HCT116 (cell line): ENCODE results near the gene GXYLT2. TPM values are rescaled to one million over a fixed set of nuclear protein-coding genes. Genes with fewer than 3 reads are reported as not detected.

ENCODE experiments used
- ATAC-seq: fragments of 200-7000 bp; cut with Tn5 transposase; 2 replicates; pipeline ENCODE4 v1.9.1; 2020; ENCODE audit warnings: mild to moderate bottlenecking, moderate library complexity
- BruUV-seq: library from RNA; stranded (reverse); fragments of 400-500 nt; replicated peaks from 2 replicates; lab custom pipeline; 2021; lab: Mats Ljungman, UMichigan
- CTCF ChIA-PET: fragments of 300-600 bp; sonication (Branson Sonifier 250); formaldehyde crosslinking; loops from one replicate; lab custom pipeline; 2021; ENCODE audit warnings: antibody characterized with exemption; lab: Charles Lee
- POLR2A ChIA-PET: fragments of 300-600, 350-600 bp; sonication (Branson Sonifier 250); formaldehyde crosslinking; loops from one replicate; lab custom pipeline; 2021; ENCODE audit warnings: antibody characterized with exemption; lab: Charles Lee
- RAD21 ChIA-PET, 2 experiments: fragments of 300-600 bp; sonication (Branson Sonifier 250); formaldehyde crosslinking; loops; one replicate each; lab custom pipeline; 2023; ENCODE audit warnings: low total read pairs in 2 of 2; ENCODE audit not compliant: uncharacterized antibody in 2 of 2, unreplicated experiment in 2 of 2, low non-redundant PET in 1 of 2; lab: Charles Lee
- DNase-seq: peaks from one replicate; pipeline ENCODE4 v3.0.0-alpha.2; 2010; ENCODE audit warnings: low read depth, low spot score
- H2AFZ ChIP-seq: fragments of 200-600 bp; shearing (Covaris generic), sonication (generic); 2 replicates; pipeline ENCODE4 v1.6.1; 2017; ENCODE audit warnings: low read depth, mixed run types, mixed read lengths, antibody characterized with exemption, low read length; ENCODE audit not compliant: poor library complexity, severe bottlenecking
- H3K27ac ChIP-seq: 2 replicates; pipeline ENCODE4 v1.5.1; 2012; ENCODE audit warnings: low read depth, low read length
- H3K27me3 ChIP-seq: fragments of 200-600 bp; sonication (generic); 2 replicates; pipeline ENCODE4 v1.6.1; 2016; ENCODE audit warnings: mixed run types, low read length, mixed read lengths; ENCODE audit not compliant: insufficient read depth
- H3K36me3 ChIP-seq, 2 experiments: fragments of 200-500 bp in 1 of 2; fragments of 200-600 bp in 1 of 2; sonication (Bioruptor generic) in 1 of 2; sonication (generic) in 1 of 2; 2 replicates each; pipeline versions ENCODE4 v1.5.1 to v1.6.1; 2014 to 2016; ENCODE audit warnings: low read length in 2 of 2, inconsistent platforms in 1 of 2, mixed read lengths in 1 of 2, mixed run types in 1 of 2; ENCODE audit not compliant: insufficient read depth in 2 of 2, control insufficient read depth in 1 of 2
- H3K4me1 ChIP-seq, 2 experiments: fragments of 200-600 bp in 1 of 2; sonication (generic) in 1 of 2; 2 replicates each; pipeline versions ENCODE4 v1.5.1 to v1.6.1; 2012 to 2017; ENCODE audit warnings: low read length in 2 of 2, inconsistent platforms in 1 of 2, mild to moderate bottlenecking in 1 of 2, mixed read lengths in 1 of 2, mixed run types in 1 of 2, moderate library complexity in 1 of 2; ENCODE audit not compliant: insufficient read depth in 2 of 2, control insufficient read depth in 1 of 2
- H3K4me2 ChIP-seq: fragments of 200-600 bp; sonication (generic); 2 replicates; pipeline ENCODE4 v1.6.1; 2017; ENCODE audit warnings: mixed run types, low read length, mixed read lengths
- H3K4me3 ChIP-seq, 2 experiments: fragments of 200-600 bp in 1 of 2; sonication (generic) in 1 of 2; replicated peaks in 1 of 2; 2 replicates each; pipeline ENCODE4 v1.5.1; 2011 to 2016; ENCODE audit warnings: low read length in 2 of 2, control low read depth in 1 of 2, low read depth in 1 of 2, mild to moderate bottlenecking in 1 of 2, mixed read lengths in 1 of 2, mixed run types in 1 of 2
- H3K79me2 ChIP-seq: fragments of 200-600 bp; sonication (generic); 2 replicates; pipeline ENCODE4 v1.6.1; 2017; ENCODE audit warnings: mild to moderate bottlenecking, mixed run types, low read length, moderate library complexity, mixed read lengths; ENCODE audit not compliant: insufficient read depth
- H3K9ac ChIP-seq: fragments of 200-600 bp; sonication (generic); 2 replicates; pipeline ENCODE4 v1.6.1; 2016; ENCODE audit warnings: low read length, mixed read lengths
- H3K9me2 ChIP-seq: fragments of 200-600 bp; sonication (generic), shearing (Covaris generic); 2 replicates; pipeline ENCODE4 v1.6.1; 2017; ENCODE audit warnings: mixed run types, mild to moderate bottlenecking, moderate library complexity; ENCODE audit not compliant: insufficient read depth
- H3K9me3 ChIP-seq, 2 experiments: fragments of 200-500 bp in 1 of 2; fragments of 200-600 bp in 1 of 2; sonication (Bioruptor generic) in 1 of 2; sonication (generic) in 1 of 2; 2 replicates each; pipeline ENCODE4 v1.6.1; 2014 to 2017; ENCODE audit warnings: low read length in 2 of 2, mixed read lengths in 2 of 2, inconsistent platforms in 1 of 2, low read depth in 1 of 2, mild to moderate bottlenecking in 1 of 2, mixed run types in 1 of 2, moderate library complexity in 1 of 2; ENCODE audit not compliant: control insufficient read depth in 1 of 2, insufficient read depth in 1 of 2
- H4K20me1 ChIP-seq: fragments of 200-600 bp; sonication (generic), shearing (Covaris generic); 2 replicates; pipeline ENCODE4 v1.6.1; 2017; ENCODE audit warnings: mixed run types, mild to moderate bottlenecking, moderate library complexity; ENCODE audit not compliant: insufficient read depth
- ATF3 ChIP-seq: IDR thresholded peaks from 2 replicates; pipeline ENCODE4 v1.6.1; 2012
- CBX3 ChIP-seq: IDR thresholded peaks from 2 replicates; pipeline ENCODE4 v1.6.1; 2012; ENCODE audit warnings: low read depth
- CTCF ChIP-seq, 3 experiments: fragments of 200-600 bp in 1 of 3; sonication (generic) in 1 of 3; IDR thresholded peaks in 2 of 3; conservative IDR thresholded peaks in 1 of 3; 2 replicates each; pipeline ENCODE4 v1.5.1; 2012 to 2017; ENCODE audit warnings: low read depth in 2 of 3, low read length in 2 of 3, antibody characterized with exemption in 1 of 3, borderline replicate concordance in 1 of 3, control low read depth in 1 of 3, mild to moderate bottlenecking in 1 of 3, mixed read lengths in 1 of 3, mixed run types in 1 of 3, moderate library complexity in 1 of 3; ENCODE audit not compliant: insufficient read depth in 1 of 3
- EZH2 ChIP-seq: fragments of 200-600 bp; sonication (generic); IDR thresholded peaks from 2 replicates; pipeline ENCODE4 v1.6.1; 2017; ENCODE audit warnings: antibody characterized with exemption, mixed run types
- EZH2phosphoT487 ChIP-seq: fragments of 200-600 bp; IDR thresholded peaks from 2 replicates; pipeline ENCODE4 v1.6.1; 2018; ENCODE audit warnings: antibody characterized with exemption, borderline replicate concordance
- JUND ChIP-seq: IDR thresholded peaks from 2 replicates; pipeline ENCODE4 v1.6.1; 2012
- MAX ChIP-seq: IDR thresholded peaks from 2 replicates; pipeline ENCODE4 v1.6.1; 2012
- POLR2A ChIP-seq: IDR thresholded peaks from 2 replicates; pipeline ENCODE4 v1.7.0; 2011; ENCODE audit warnings: borderline replicate concordance; ENCODE audit not compliant: insufficient read depth, insufficient read length; ENCODE audit errors: extremely low read depth
- RAD21 ChIP-seq: IDR thresholded peaks from 2 replicates; pipeline ENCODE4 v1.6.1; 2012; ENCODE audit warnings: low read depth, mild to moderate bottlenecking
- REST ChIP-seq: IDR thresholded peaks from 2 replicates; pipeline ENCODE4 v1.6.1; 2012; ENCODE audit warnings: low read depth
- SIN3A ChIP-seq: IDR thresholded peaks from 2 replicates; pipeline ENCODE4 v1.6.1; 2012; ENCODE audit warnings: low read depth
- SP1 ChIP-seq: IDR thresholded peaks from 2 replicates; pipeline ENCODE4 v1.6.1; 2012; ENCODE audit warnings: low read depth
- TCF7L2 ChIP-seq: IDR thresholded peaks from 2 replicates; pipeline ENCODE4 v1.7.0; 2011; ENCODE audit warnings: borderline replicate concordance, inconsistent platforms; ENCODE audit not compliant: insufficient read depth, insufficient read length; ENCODE audit errors: extremely low read depth
- ZBTB33 ChIP-seq: IDR thresholded peaks from 2 replicates; pipeline ENCODE4 v1.6.1; 2011; ENCODE audit warnings: mild to moderate bottlenecking, low read length, moderate library complexity; ENCODE audit not compliant: insufficient replicate concordance; ENCODE audit errors: extremely low read depth
- ZFX ChIP-seq: fragments of 450-650 bp; IDR thresholded peaks from 2 replicates; pipeline ENCODE4 v1.6.1; 2017
- ZNF274 ChIP-seq: fragments of 200-500 bp; sonication (Bioruptor generic); IDR thresholded peaks from 2 replicates; pipeline ENCODE4 v1.6.1; 2014; ENCODE audit warnings: mild to moderate bottlenecking, low read depth, low read length, inconsistent platforms
- intact Hi-C: fragments of 100-400 bp; cut with micrococcal nuclease; formaldehyde crosslinking; loops from 2 replicates; pipeline ENCODE4 v1.10.0; 2022
- total RNA-seq: library from RNA; stranded (reverse); gene quantifications from one replicate; pipeline ENCODE4 v1.2.1, GENCODE V29; 2021; ENCODE audit not compliant: unreplicated experiment

Gene GXYLT2
- total RNA-seq, 1 experiment from 2014 or later: 5.6 TPM

DNA sequence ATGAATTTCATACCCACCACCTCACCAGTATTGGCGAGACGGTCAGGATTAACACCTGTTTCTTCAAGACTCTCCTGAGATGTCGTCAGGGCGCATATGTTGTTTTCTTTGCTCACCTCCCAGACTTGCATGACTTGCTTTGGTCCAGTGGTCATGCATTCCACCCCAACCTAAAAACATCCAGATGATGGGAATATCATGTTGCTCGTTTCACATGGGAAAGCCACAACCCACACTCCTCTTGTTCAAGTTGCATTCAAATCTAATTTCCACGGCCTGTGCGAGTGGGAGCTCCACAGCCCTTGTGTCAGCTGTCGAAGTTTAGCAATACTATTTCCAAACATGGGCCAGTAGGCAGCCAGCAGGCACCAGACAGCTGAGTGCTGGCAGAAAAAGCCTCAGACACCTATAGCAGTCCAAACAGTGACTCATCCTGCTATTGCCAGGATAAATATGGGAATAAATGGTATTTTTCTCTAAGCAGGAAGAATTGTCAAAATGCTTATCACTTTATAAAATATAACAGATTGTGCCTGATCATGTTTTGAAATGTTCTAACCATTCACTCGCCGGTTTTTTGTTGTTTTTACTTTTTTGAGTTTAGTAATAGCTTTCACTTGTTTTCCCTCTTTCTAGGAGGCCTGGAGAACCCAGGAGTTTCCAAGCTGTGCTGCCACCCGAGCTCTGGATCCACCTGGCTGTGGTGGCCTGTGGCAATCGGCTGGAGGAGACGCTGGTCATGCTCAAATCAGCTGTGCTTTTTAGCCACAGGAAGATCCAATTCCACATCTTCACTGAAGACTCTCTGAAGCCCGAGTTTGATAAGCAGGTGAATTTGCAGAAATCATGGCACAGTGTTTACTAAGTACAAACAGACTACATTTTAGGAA, 20.1 kb downstream of the GXYLT2 start:
- Histone ChIP-seq H3K36me3 (no peaks in the 10 kb centered on the region), H3K4me2 (no peak overlapping the region), H4K20me1 (no peaks in the 10 kb centered on the region), H3K27ac (no peak overlapping the region), H3K4me3 (no peak overlapping the region), H3K9me3 (no peaks in the 10 kb centered on the region), H3K9ac (no peak overlapping the region), H3K27me3 (no peaks in the 10 kb centered on the region), H3K79me2 (no peaks in the 10 kb centered on the region), H2AFZ (no peak overlapping the region), H3K9me2 (no peaks in the 10 kb centered on the region), H3K4me1 (peaks cover 5 to 7% of the 10 kb centered on the region in 2 experiments; a peak in 2 of 4 replicates)
- ChIA-PET CTCF (no interaction called here), RAD21 (no interaction called here), POLR2A (no interaction called here)
- TF ChIP-seq JUND (no peak), SIN3A (no peak), CTCF (IDR thresholded peaks at IDR 0.05 in 2 of 3, conservative IDR thresholded peaks at IDR 0.05 in 1 of 3; ENCODE audit: borderline replicate concordance in 1 of 3, insufficient read depth in 1 of 3, low read depth in 2 of 3, low read length in 2 of 3) (no peak), MAX (no peak), EZH2phosphoT487 (no peak), SP1 (no peak), ZNF274 (no peak), ATF3 (no peak), TCF7L2 (no peak), EZH2 (no peak), REST (no peak), ZFX (no peak), POLR2A (no peak), CBX3 (no peak), RAD21 (no peak), ZBTB33 (no peak)
- intact Hi-C loops: no loop called here
- BruUV-seq: no TSS peak
- no peak for ATAC-seq
- no peak for DNase-seq
